Measurements from ENCODE around the gene PARD3. TPM values are rescaled to one million over a fixed set of nuclear protein-coding genes. Genes with fewer than 3 reads are reported as not detected.

Gene PARD3
- total RNA-seq, 4 donors from 2014 or later, result 115 to 226 (median 141) TPM

- Histone ChIP-seq H3K4me3 (no peak overlapping the region), H3K4me1 (no peaks in the 10 kb centered on the region), H3K36me3 (no peaks in the 10 kb centered on the region), H3K27ac (no peak overlapping the region), H3K27me3 (no peaks in the 10 kb centered on the region), H3K9me3 (peaks cover 4% of the 10 kb centered on the region)
- 44% methylated on average over 2 of the region's 7 CpGs for WGBS
- DNase-seq (ENCODE audit: low spot score in 2 of 2), result peak in 1 of 2 donors; percentile 74
- no peak for TF ChIP-seq POLR2A (IDR thresholded peaks at IDR 0.05)
- no peak for TF ChIP-seq POLR2AphosphoS5 (IDR thresholded peaks at IDR 0.05)
- no peak for TF ChIP-seq CTCF (IDR thresholded peaks at IDR 0.05)
- TF ChIP-seq EP300 (IDR thresholded peaks at IDR 0.05), result no peak
Measured at GRCh38 chr10:34094146-34094696, 720.9 kb downstream of the PARD3 start.

DNA sequence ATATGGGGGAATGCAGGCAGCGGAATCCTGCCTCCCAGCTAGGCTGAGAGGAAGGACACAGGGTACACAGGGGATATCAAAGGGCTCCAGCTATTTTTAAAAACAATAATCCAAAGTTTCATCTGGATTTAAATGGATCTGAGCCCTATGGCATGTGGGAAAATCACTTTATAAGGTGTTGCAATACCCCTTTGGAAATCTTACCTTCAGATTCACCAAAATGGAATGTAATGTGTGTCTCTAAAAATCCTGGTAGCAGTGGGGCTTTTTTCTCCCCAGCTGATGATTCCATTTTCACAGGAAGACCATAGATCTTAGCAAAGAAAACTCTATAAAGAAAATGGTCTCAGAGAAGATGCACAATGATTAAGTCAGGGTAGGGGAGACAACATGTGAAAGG, 722.2 kb downstream of the PARD3 start:
- DNase-seq (ENCODE audit: low spot score in 2 of 2), result no peak
- Histone ChIP-seq H3K27ac (no peak overlapping the region), H3K27me3 (no peaks in the 10 kb centered on the region), H3K36me3 (no peaks in the 10 kb centered on the region), H3K4me1 (no peaks in the 10 kb centered on the region), H3K9me3 (peaks cover 4% of the 10 kb centered on the region), H3K4me3 (no peak overlapping the region)
- WGBS, result 97% methylated on average over 1 of the region's 1 CpG
- TF ChIP-seq POLR2A (IDR thresholded peaks at IDR 0.05) (no peak), EP300 (IDR thresholded peaks at IDR 0.05) (no peak), POLR2AphosphoS5 (IDR thresholded peaks at IDR 0.05) (no peak), CTCF (IDR thresholded peaks at IDR 0.05) (no peak)

GRCh38 chr10:34091635-34092195, 723.4 kb downstream of the PARD3 start:
- peak in 1 of 2 donors; percentile 58 for DNase-seq (ENCODE audit: low spot score in 2 of 2)
- H3K27ac ChIP-seq, result no peak overlapping the region
- 80% methylated on average over 6 of the region's 6 CpGs for WGBS
- H3K4me1 ChIP-seq, result no peaks in the 10 kb centered on the region
- H3K36me3 ChIP-seq, result no peaks in the 10 kb centered on the region
- no peaks in the 10 kb centered on the region for H3K27me3 ChIP-seq
- H3K9me3 ChIP-seq, result peaks cover 4% of the 10 kb centered on the region
- no peak overlapping the region for H3K4me3 ChIP-seq
- no peak for TF ChIP-seq POLR2A (IDR thresholded peaks at IDR 0.05)
- TF ChIP-seq POLR2AphosphoS5 (IDR thresholded peaks at IDR 0.05), result no peak
- TF ChIP-seq EP300 (IDR thresholded peaks at IDR 0.05), result no peak
- no peak for TF ChIP-seq CTCF (IDR thresholded peaks at IDR 0.05)

- H3K36me3 ChIP-seq, result no peaks in the 10 kb centered on the region
- no peak for DNase-seq (ENCODE audit: low spot score in 2 of 2)
Measured at GRCh38 chr10:34089253-34089652, 725.8 kb downstream of the PARD3 start.

More at GRCh38 chr10:34089253-34089652, 725.8 kb downstream of the PARD3 start:
- no peak overlapping the region for H3K27ac ChIP-seq
- no peaks in the 10 kb centered on the region for H3K27me3 ChIP-seq
- no peaks in the 10 kb centered on the region for H3K4me1 ChIP-seq
- WGBS, result 90% methylated on average over 6 of the region's 6 CpGs
- H3K4me3 ChIP-seq, result no peak overlapping the region
- no peak for TF ChIP-seq POLR2A (IDR thresholded peaks at IDR 0.05)
- TF ChIP-seq CTCF (IDR thresholded peaks at IDR 0.05), result no peak
- TF ChIP-seq EP300 (IDR thresholded peaks at IDR 0.05), result no peak
- TF ChIP-seq POLR2AphosphoS5 (IDR thresholded peaks at IDR 0.05), result no peak
- H3K9me3 ChIP-seq, result no peaks in the 10 kb centered on the region
